ENCODE data around the gene GAS2L1. TPM values are rescaled to one million over a fixed set of nuclear protein-coding genes. Genes with fewer than 3 reads are reported as not detected.

The GAS2L1 gene
- total RNA-seq, 1 experiment from 2014 or later: 29.4 TPM

- Histone ChIP-seq H3K9me2 (ENCODE audit: insufficient read depth) (no peaks in the 10 kb centered on the region), H3K27ac (ENCODE audit: low read depth, low read length) (no peak overlapping the region; the same call in 1 of the 2 replicates), H3K9me3 (ENCODE audit: control insufficient read depth in 1 of 2, insufficient read depth in 1 of 2, low read depth in 1 of 2, low read length in 2 of 2) (no peaks in the 10 kb centered on the region), H3K4me3 (replicated peaks in 1 of 2; ENCODE audit: low read depth in 1 of 2, low read length in 2 of 2) (no peak overlapping the region), H4K20me1 (ENCODE audit: insufficient read depth) (peaks cover 8% of the 10 kb centered on the region; the same call in 1 of the 2 replicates), H3K4me1 (ENCODE audit: control insufficient read depth in 1 of 2, insufficient read depth in 2 of 2, low read length in 2 of 2) (peaks cover 22 to 26% of the 10 kb centered on the region in 2 experiments), H3K79me2 (ENCODE audit: insufficient read depth, low read length) (peaks cover 1% of the 10 kb centered on the region; the same call in 1 of the 2 replicates), H2AFZ (ENCODE audit: low read depth, low read length, poor library complexity, severe bottlenecking) (no peak overlapping the region), H3K36me3 (ENCODE audit: control insufficient read depth in 1 of 2, insufficient read depth in 2 of 2, low read length in 2 of 2) (peaks cover 21 to 27% of the 10 kb centered on the region in 2 experiments), H3K9ac (ENCODE audit: low read length) (no peak overlapping the region), H3K27me3 (ENCODE audit: insufficient read depth, low read length) (no peaks in the 10 kb centered on the region), H3K4me2 (ENCODE audit: low read length) (no peak overlapping the region)
- intact Hi-C loops (cut with micrococcal nuclease): no loop called here
- TF ChIP-seq CTCF (IDR thresholded peaks at IDR 0.05 in 2 of 3, conservative IDR thresholded peaks at IDR 0.05 in 1 of 3; ENCODE audit: borderline replicate concordance in 1 of 3, insufficient read depth in 1 of 3, low read depth in 2 of 3, low read length in 2 of 3): no peak
- ChIA-PET CTCF (interaction anchor here (1.1 kb wide), 1 partner anchor 12 kb away, joined by 3 read pairs; no protein-coding TSS in a partner anchor), POLR2A (no interaction called here), RAD21 (ENCODE audit: low non-redundant PET in 1 of 2, low total read pairs in 2 of 2, uncharacterized antibody in 2 of 2, unreplicated experiment in 2 of 2) (no interaction called here)
- DNase-seq (ENCODE audit: low read depth, low spot score) (no peak), ATAC-seq (no peak)
- no TSS peak for BruUV-seq (replicated peaks)
Observed at GRCh38 chr22:29302402-29302680, 4.1 kb upstream of the GAS2L1 start.

GRCh38 chr22:29302681-29303465 is 3.6 kb upstream of the GAS2L1 start:
- Histone ChIP-seq H3K27me3 (ENCODE audit: insufficient read depth, low read length) (no peaks in the 10 kb centered on the region), H3K9ac (ENCODE audit: low read length) (no peak overlapping the region), H3K27ac (ENCODE audit: low read depth, low read length) (peak overlapping the region; percentile 41; the same call in 1 of the 2 replicates), H3K4me1 (ENCODE audit: control insufficient read depth in 1 of 2, insufficient read depth in 2 of 2, low read length in 2 of 2) (peaks cover 23 to 31% of the 10 kb centered on the region in 2 experiments), H3K9me2 (ENCODE audit: insufficient read depth) (no peaks in the 10 kb centered on the region), H3K9me3 (ENCODE audit: control insufficient read depth in 1 of 2, insufficient read depth in 1 of 2, low read depth in 1 of 2, low read length in 2 of 2) (no peaks in the 10 kb centered on the region), H3K79me2 (ENCODE audit: insufficient read depth, low read length) (peaks cover 7% of the 10 kb centered on the region; the same call in 1 of the 2 replicates), H3K36me3 (ENCODE audit: control insufficient read depth in 1 of 2, insufficient read depth in 2 of 2, low read length in 2 of 2) (peaks cover 16 to 21% of the 10 kb centered on the region in 2 experiments), H3K4me2 (ENCODE audit: low read length) (peak overlapping the region; percentile 10; the same call in 1 of the 2 replicates), H2AFZ (ENCODE audit: low read depth, low read length, poor library complexity, severe bottlenecking) (no peak overlapping the region), H4K20me1 (ENCODE audit: insufficient read depth) (peaks cover 8% of the 10 kb centered on the region; the same call in 1 of the 2 replicates), H3K4me3 (replicated peaks in 1 of 2; ENCODE audit: low read depth in 1 of 2, low read length in 2 of 2) (no peak overlapping the region)
- ChIA-PET POLR2A (interaction anchor here (0.5 to 0.6 kb wide), 2 partner anchors 68 to 148 kb away, joined by 3 to 5 read pairs; no protein-coding TSS in a partner anchor), RAD21 (ENCODE audit: low non-redundant PET in 1 of 2, low total read pairs in 2 of 2, uncharacterized antibody in 2 of 2, unreplicated experiment in 2 of 2) (interaction anchor here in 1 of 2 experiments (0.6 to 1.1 kb wide), 2 partner anchors 41 to 53 kb away, joined by 3 read pairs; no protein-coding TSS in a partner anchor), CTCF (interaction anchor here (1.0 to 1.1 kb wide), 2 partner anchors 12 to 18 kb away, joined by 3 read pairs; no protein-coding TSS in a partner anchor)
- intact Hi-C loops (cut with micrococcal nuclease): no loop called here
- no TSS peak for BruUV-seq (replicated peaks)
- ATAC-seq: no peak
- no peak for DNase-seq (ENCODE audit: low read depth, low spot score)
- no peak for TF ChIP-seq SRF (IDR thresholded peaks at IDR 0.05; ENCODE audit: low read depth)
- TF ChIP-seq CTCF (IDR thresholded peaks at IDR 0.05 in 2 of 3, conservative IDR thresholded peaks at IDR 0.05 in 1 of 3; ENCODE audit: borderline replicate concordance in 1 of 3, insufficient read depth in 1 of 3, low read depth in 2 of 3, low read length in 2 of 3): no peak
